Measurements from ENCODE around the gene DPP9.

- no peak for TF ChIP-seq GATA2 (IDR thresholded peaks at IDR 0.05; ENCODE audit: low read depth, low read length)
- TF ChIP-seq GATA3 (IDR thresholded peaks at IDR 0.05; ENCODE audit: low read depth, low read length): no peak
Measured at GRCh38 chr19:4732680-4733114, 9.1 kb upstream of the DPP9 start.
